Camera-type eye (tissue), 1 donor: Measurements from ENCODE around the gene CELA3A. TPM values are rescaled to one million over a fixed set of nuclear protein-coding genes. Genes with fewer than 3 reads are reported as not detected.

Experiments used
- total RNA-seq: library from RNA; depleted of rRNA; stranded (reverse); fragments of >200 nt; gene quantifications from one replicate; pipeline ENCODE4 v1.2.3, GENCODE V29; 2014

CELA3A gene, protein sequence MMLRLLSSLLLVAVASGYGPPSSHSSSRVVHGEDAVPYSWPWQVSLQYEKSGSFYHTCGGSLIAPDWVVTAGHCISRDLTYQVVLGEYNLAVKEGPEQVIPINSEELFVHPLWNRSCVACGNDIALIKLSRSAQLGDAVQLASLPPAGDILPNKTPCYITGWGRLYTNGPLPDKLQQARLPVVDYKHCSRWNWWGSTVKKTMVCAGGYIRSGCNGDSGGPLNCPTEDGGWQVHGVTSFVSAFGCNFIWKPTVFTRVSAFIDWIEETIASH
- not detected for total RNA-seq

DNA sequence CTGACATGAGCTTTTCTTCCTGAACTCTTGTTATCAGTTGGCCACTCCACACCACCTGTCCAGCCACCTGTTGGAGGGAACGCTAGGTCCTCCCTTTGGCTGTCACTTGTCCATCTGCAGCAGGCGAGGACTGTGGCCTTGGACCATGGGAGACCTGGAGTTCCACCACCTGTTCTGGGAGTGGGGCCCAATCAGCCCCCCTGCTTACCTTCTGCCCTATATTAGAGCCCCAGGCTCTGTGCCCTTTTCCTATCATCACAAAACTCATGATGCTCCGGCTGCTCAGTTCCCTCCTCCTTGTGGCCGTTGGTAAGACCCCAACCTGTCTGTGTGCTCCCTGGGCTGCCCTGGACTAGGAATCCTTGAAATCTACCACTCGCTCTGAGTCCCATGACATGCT is at the start of gene CELA3A:
TSS of gene CELA3A (plus strand) at position 249 of the 400 bp plus-strand sequence. CDS start at position 267, 18 bp downstream.

DNA sequence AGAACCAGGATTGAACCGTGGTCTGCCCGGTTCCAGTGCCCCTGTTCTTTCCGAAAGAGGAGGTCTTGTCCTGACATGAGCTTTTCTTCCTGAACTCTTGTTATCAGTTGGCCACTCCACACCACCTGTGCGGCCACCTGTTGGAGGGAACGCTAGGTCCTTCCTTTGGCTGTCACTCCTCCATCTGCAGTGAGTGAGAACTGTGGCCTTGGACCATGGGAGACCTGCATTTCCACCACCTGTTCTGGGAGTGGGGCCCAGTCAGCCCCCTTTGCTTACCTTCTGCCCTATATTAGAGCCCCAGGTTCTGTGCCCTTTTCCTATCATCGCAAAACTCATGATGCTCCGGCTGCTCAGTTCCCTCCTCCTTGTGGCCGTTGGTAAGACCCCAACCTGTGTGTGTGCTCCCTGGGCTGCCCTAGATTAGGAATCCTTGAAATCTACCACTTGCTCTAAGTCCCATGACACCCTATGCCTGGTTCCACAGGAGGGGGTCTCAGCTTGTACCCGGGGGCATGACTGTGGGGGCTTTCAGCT is 24.7 kb upstream of the CELA3A start, which contains the start of gene CELA3B:
TSS of gene CELA3B (plus strand) at position 320 of the 537 bp plus-strand sequence. CDS start at position 338, 18 bp downstream.

DNA sequence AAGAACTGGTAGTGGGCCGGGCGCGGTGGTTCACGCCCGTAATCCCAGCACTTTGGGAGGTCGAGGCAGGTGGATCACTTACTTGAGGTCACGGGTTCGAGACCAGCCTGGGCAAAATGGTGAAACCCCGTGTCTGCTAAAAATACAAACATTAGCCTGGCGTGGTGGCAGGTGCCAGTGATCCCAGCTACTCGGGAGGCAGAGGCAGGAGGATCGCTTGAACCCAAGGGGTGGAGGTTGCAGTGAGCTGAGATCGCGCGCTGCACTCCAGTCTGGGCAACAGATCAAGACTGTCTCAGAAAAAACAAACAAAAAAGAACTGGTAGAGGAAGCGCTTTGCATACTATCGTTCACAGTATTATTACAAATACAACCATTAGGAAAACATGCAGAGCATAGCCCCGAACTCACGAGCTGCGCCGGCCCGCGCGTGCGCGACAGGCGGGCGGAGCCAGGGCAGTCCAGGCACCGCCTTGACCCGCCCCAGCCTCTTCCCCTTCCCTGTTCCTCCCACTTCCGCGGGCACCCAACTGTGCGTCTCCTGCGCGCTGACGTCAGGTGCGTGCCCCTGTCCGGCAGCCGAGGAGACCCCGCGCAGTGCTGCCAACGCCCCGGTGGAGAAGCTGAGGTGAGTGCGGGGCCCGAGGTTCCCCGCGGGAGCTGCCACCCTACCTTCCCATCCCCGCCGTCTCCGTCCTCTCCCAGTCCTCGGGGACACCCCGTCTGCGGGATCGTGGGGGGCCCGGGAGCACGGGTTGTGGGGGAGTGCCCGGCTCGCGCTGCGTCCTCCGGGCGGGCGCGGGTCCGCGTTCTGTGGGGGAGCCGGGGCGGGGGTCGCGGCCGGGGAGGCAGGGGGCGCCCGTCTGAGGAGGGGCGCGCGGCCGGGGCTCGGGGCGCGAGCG is 50.9 kb downstream of the CELA3A start, which contains the start of gene CDC42:
TSS of gene CDC42 (plus strand) at position 595 of the 902 bp plus-strand sequence. CDS start 25,770 bp downstream, outside the sequence.

Other genes starting within 250 kb of the CELA3A start
- 110 TPM for gene USP48, start 218.5 kb upstream of the CELA3A start, total RNA-seq
- gene LDLRAD2, start 189.4 kb upstream of the CELA3A start, total RNA-seq, result 3.5 TPM
- gene HSPG2, start 64.3 kb upstream of the CELA3A start, total RNA-seq, result 203 TPM
- not detected for gene CELA3B, start 24.6 kb upstream of the CELA3A start, total RNA-seq
- 230 TPM for gene CDC42, start 51.1 kb downstream of the CELA3A start, total RNA-seq
- gene WNT4, start 141.4 kb downstream of the CELA3A start, total RNA-seq, result 3.1 TPM